Inferior parietal cortex (tissue), 1 donor: ENCODE measurements around the gene PTGS1.

ENCODE experiments used
- DNase-seq: peaks from one replicate; pipeline ENCODE4 v3.0.0-alpha.2; 2016; ENCODE audit errors: extremely low spot score

PTGS1 gene

GRCh38 chr9:122374885-122375420 lies 4.1 kb downstream of the PTGS1 start:
- no peak for DNase-seq

- no peak for DNase-seq
These were observed 6.0 kb downstream of the PTGS1 start for GRCh38 chr9:122376796-122377195.

- DNase-seq = no peak
These were observed 6.7 kb downstream of the PTGS1 start for GRCh38 chr9:122377241-122378164.

- no peak for DNase-seq
These were observed 7.4 kb downstream of the PTGS1 start for GRCh38 chr9:122378236-122378635.

GRCh38 chr9:122379340-122379739 lies 8.5 kb downstream of the PTGS1 start:
- DNase-seq = no peak

- no peak for DNase-seq
These were observed 9.5 kb downstream of the PTGS1 start for GRCh38 chr9:122380293-122380692.

- DNase-seq = no peak
These were observed 10.6 kb downstream of the PTGS1 start for GRCh38 chr9:122381206-122381950.

GRCh38 chr9:122382901-122383850 lies 12.4 kb downstream of the PTGS1 start:
- no peak for DNase-seq

GRCh38 chr9:122383992-122384461 lies 13.2 kb downstream of the PTGS1 start:
- no peak for DNase-seq

- DNase-seq = no peak
These were observed 15.6 kb downstream of the PTGS1 start for GRCh38 chr9:122386311-122386872.

GRCh38 chr9:122387536-122387935 lies 16.7 kb downstream of the PTGS1 start:
- DNase-seq = no peak

- no peak for DNase-seq
These were observed 18.4 kb downstream of the PTGS1 start for GRCh38 chr9:122389195-122389594.

- DNase-seq = no peak
These were observed 19.1 kb downstream of the PTGS1 start for GRCh38 chr9:122389799-122390481.

- no peak for DNase-seq
These were observed 21.5 kb downstream of the PTGS1 start for GRCh38 chr9:122392284-122392683.

GRCh38 chr9:122392714-122393113 lies 21.9 kb downstream of the PTGS1 start:
- DNase-seq = no peak

GRCh38 chr9:122393284-122393983 lies 22.6 kb downstream of the PTGS1 start:
- DNase-seq = no peak

- no peak for DNase-seq
These were observed 23.7 kb downstream of the PTGS1 start for GRCh38 chr9:122394265-122395125.

- no peak for DNase-seq
These were observed 25.9 kb downstream of the PTGS1 start for GRCh38 chr9:122396614-122397148.
